Measurements from ENCODE around the gene ZDHHC17.

GRCh38 chr12:76799362-76799761 lies 35.4 kb downstream of the ZDHHC17 start:
- no peak for TF ChIP-seq CTCF (conservative IDR thresholded peaks at IDR 0.05; ENCODE audit: low read depth, low read length)
- TF ChIP-seq EZH2phosphoT487 (IDR thresholded peaks at IDR 0.05; ENCODE audit: borderline replicate concordance, low read length), result no peak

Measured in PC-3 (cell line).